KMS-11 (cell line): Measurements from ENCODE around the gene GGTLC1.
"Not testable (repeated sequence)": the region's sequence is repeated elsewhere in the genome, so short reads cannot be mapped to it uniquely, and the experiment has no call there.

Source experiments
- H2AFZ ChIP-seq: fragments of 200-600 bp; sonication (generic); 2 replicates; pipeline ENCODE4 v1.6.1; 2016; ENCODE audit warnings: antibody characterized with exemption, mixed run types, low read depth
- H3K27ac ChIP-seq: fragments of 200-600 bp; sonication (generic); 2 replicates; pipeline ENCODE4 v1.6.1; 2016; ENCODE audit warnings: mild to moderate bottlenecking, mixed run types
- H3K27me3 ChIP-seq: fragments of 200-600 bp; sonication (generic); 2 replicates; pipeline ENCODE4 v1.6.1; 2017; ENCODE audit warnings: mild to moderate bottlenecking, low read depth, mixed run types, moderate library complexity; ENCODE audit not compliant: insufficient read depth
- H3K36me3 ChIP-seq: fragments of 200-600 bp; sonication (generic); 2 replicates; pipeline ENCODE4 v1.6.1; 2017; ENCODE audit warnings: mild to moderate bottlenecking, mixed run types; ENCODE audit not compliant: insufficient read depth
- H3K4me1 ChIP-seq: fragments of 200-600 bp; sonication (generic); 2 replicates; pipeline ENCODE4 v1.6.1; 2016; ENCODE audit warnings: mild to moderate bottlenecking, low read depth, mixed run types; ENCODE audit not compliant: poor library complexity, severe bottlenecking
- H3K4me2 ChIP-seq: fragments of 200-600 bp; sonication (generic); 2 replicates; pipeline ENCODE4 v1.7.0; 2016; ENCODE audit warnings: mild to moderate bottlenecking, mixed run types
- H3K4me3 ChIP-seq: fragments of 200-600 bp; sonication (generic); IDR thresholded peaks from 2 replicates; pipeline ENCODE4 v1.6.1; 2017; ENCODE audit warnings: low read depth, low read length, mixed read lengths; ENCODE audit not compliant: insufficient read depth
- H3K79me2 ChIP-seq: fragments of 200-600 bp; sonication (generic); 2 replicates; pipeline ENCODE4 v1.6.1; 2016; ENCODE audit warnings: low read depth, mixed run types; ENCODE audit not compliant: insufficient read depth
- H3K9ac ChIP-seq: fragments of 200-600 bp; sonication (generic); 2 replicates; pipeline ENCODE4 v1.6.1; 2016; ENCODE audit warnings: mild to moderate bottlenecking, mixed run types
- H4K20me1 ChIP-seq: fragments of 200-600 bp; sonication (generic); 2 replicates; pipeline ENCODE4 v1.6.1; 2016; ENCODE audit warnings: mild to moderate bottlenecking, mixed run types; ENCODE audit not compliant: insufficient read depth

GGTLC1 gene

GRCh38 chr20:23990296-23990695 lies 1.7 kb upstream of the GGTLC1 start:
- not testable (repeated sequence) for H3K79me2 ChIP-seq, H3K27me3 ChIP-seq

DNA sequence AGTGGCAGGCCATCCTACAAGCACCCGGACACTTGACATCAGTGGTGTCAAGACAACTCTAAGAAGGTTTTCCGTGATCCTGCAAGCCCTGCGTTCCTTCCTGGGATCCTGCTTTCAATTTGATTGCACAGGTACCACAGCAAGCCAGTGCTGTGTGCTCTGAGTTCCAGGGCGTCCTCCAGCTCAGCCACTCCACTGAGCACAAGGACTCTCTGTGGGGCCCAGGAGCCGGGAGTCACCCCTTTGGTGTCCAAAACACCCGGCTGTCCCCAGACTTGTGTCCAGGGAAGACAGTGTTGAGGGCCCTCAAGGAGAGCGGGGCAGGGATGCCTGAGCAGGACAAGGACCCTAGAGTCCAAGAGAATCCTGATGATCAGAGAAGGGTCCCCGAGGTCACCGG lies 387 bp upstream of the GGTLC1 start:
- not testable (repeated sequence) for H2AFZ ChIP-seq, H3K27me3 ChIP-seq, H3K4me1 ChIP-seq, H3K79me2 ChIP-seq, H4K20me1 ChIP-seq, H3K4me2 ChIP-seq, H3K4me3 ChIP-seq, H3K27ac ChIP-seq, H3K36me3 ChIP-seq, H3K9ac ChIP-seq

More at GRCh38 chr20:23990296-23990695, 1.7 kb upstream of the GGTLC1 start:
- H2AFZ ChIP-seq, H3K9ac ChIP-seq, H3K4me2 ChIP-seq, H4K20me1 ChIP-seq, H3K36me3 ChIP-seq, H3K27ac ChIP-seq, H3K4me3 ChIP-seq, H3K4me1 ChIP-seq: not testable (repeated sequence)

GRCh38 chr20:23986716-23987115 lies 1.9 kb downstream of the GGTLC1 start:
- not testable (repeated sequence) for H3K4me2 ChIP-seq, H3K4me3 ChIP-seq, H3K9ac ChIP-seq, H3K27ac ChIP-seq, H3K36me3 ChIP-seq, H3K4me1 ChIP-seq, H3K79me2 ChIP-seq, H3K27me3 ChIP-seq, H2AFZ ChIP-seq, H4K20me1 ChIP-seq

GRCh38 chr20:23986310-23986709 lies 2.3 kb downstream of the GGTLC1 start:
- H3K4me2 ChIP-seq, H3K9ac ChIP-seq, H3K4me1 ChIP-seq, H4K20me1 ChIP-seq, H3K27me3 ChIP-seq, H3K79me2 ChIP-seq, H2AFZ ChIP-seq, H3K4me3 ChIP-seq, H3K36me3 ChIP-seq, H3K27ac ChIP-seq: not testable (repeated sequence)

GRCh38 chr20:23985790-23986225 lies 2.8 kb downstream of the GGTLC1 start:
- H3K4me3 ChIP-seq, H3K4me1 ChIP-seq, H3K27me3 ChIP-seq, H3K79me2 ChIP-seq, H3K4me2 ChIP-seq, H3K36me3 ChIP-seq, H3K9ac ChIP-seq, H3K27ac ChIP-seq, H4K20me1 ChIP-seq, H2AFZ ChIP-seq: not testable (repeated sequence)

GRCh38 chr20:23985066-23985789 lies 3.4 kb downstream of the GGTLC1 start:
- H3K4me2 ChIP-seq, H3K9ac ChIP-seq, H3K4me1 ChIP-seq, H3K36me3 ChIP-seq, H3K27me3 ChIP-seq, H2AFZ ChIP-seq, H3K27ac ChIP-seq, H4K20me1 ChIP-seq, H3K79me2 ChIP-seq, H3K4me3 ChIP-seq: not testable (repeated sequence)

DNA sequence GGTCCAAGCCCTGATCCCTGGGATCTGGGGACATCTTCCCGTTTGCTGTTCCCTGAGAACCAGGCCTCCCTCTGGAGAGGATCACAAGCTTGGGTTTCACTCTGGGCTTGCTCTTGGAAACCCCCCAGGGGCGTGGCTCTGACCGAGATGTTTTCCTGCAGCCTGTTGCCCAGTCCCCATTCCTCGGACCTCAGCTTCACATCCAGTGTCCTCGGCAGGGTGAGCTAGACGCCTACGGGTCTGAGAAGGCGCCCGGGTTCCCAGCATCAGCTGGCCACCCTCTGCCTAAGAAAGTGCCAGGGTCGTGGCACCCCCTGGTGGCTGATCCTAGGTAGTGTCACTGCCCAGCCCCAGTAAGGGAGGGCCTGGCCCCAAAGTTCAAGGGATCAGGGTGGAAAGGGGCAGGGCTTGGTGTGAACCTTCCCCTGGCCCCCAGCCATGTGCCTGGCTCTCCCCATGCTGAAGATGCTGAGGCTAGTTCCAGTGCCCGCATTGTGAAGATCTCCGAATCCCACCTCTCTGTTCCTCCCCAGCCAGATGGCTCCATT lies 4.0 kb downstream of the GGTLC1 start:
- H3K9ac ChIP-seq, H3K36me3 ChIP-seq, H3K79me2 ChIP-seq, H2AFZ ChIP-seq, H3K27me3 ChIP-seq, H3K4me3 ChIP-seq, H3K4me2 ChIP-seq, H3K4me1 ChIP-seq, H3K27ac ChIP-seq, H4K20me1 ChIP-seq: not testable (repeated sequence)

DNA sequence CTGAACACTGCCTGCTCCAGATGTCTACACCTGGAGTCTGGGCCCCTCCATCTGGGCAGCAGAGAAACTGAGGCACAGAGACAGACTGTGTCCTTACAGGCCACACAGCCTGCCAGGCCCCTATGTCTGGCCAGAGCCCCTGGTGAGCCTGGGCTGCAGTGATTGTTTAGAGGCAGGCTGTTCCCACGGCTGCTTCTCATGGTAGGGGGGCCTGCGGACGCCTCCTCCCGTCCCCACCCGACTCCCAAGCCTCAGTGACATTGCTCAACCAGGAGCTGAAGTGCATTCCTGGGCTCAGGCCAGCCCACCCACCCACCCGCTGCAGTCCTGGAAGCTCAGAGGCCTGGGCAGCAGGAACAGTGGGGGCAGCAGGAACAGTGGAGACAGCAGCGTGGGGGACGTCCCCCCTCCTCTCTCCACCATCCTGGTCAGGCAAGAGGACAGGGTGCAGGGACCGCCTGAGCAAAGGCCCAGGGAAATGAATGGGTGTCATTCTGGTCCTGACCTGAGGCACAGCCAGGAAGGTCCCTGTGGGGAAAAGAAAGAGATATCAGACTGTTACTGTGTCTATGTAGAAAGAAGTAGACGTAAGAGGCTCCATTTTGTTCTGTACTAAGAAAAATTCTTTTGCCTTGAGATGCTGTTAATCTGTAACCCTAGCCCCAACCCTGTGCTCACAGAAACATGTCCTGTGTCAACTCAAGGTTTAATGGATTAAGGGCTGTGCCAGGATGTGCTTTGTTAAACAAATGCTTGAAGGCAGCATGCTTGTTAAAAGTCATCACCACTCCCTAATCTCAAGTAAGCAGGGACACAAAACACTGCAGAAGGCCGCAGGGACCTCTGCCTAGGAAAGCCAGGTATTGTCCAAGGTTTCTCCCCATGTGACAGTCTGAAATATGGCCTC lies 6.2 kb downstream of the GGTLC1 start:
- H3K36me3 ChIP-seq, H3K27ac ChIP-seq, H2AFZ ChIP-seq, H4K20me1 ChIP-seq, H3K4me3 ChIP-seq, H3K4me1 ChIP-seq, H3K4me2 ChIP-seq, H3K79me2 ChIP-seq, H3K9ac ChIP-seq, H3K27me3 ChIP-seq: not testable (repeated sequence)

DNA sequence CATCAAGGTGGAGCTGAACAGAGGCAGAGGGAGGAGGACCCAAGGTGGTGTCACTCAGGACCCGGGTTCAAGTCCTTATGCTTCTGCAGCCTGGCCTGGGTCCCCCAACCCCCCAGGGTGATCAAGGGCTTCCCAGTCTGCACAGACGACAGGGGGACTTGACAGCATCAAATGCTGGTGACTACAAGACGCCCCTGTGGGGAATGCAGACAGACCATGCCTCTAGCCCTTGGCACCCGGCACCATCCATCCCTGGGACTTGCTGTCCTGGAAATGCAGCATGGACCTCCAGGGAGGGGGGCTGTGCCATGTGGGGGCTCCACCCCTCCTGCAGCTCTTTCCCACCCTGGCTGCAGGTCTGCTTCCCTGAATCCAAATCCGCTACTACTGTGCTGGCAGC lies 7.1 kb downstream of the GGTLC1 start:
- not testable (repeated sequence) for H3K36me3 ChIP-seq, H3K4me2 ChIP-seq, H4K20me1 ChIP-seq

DNA sequence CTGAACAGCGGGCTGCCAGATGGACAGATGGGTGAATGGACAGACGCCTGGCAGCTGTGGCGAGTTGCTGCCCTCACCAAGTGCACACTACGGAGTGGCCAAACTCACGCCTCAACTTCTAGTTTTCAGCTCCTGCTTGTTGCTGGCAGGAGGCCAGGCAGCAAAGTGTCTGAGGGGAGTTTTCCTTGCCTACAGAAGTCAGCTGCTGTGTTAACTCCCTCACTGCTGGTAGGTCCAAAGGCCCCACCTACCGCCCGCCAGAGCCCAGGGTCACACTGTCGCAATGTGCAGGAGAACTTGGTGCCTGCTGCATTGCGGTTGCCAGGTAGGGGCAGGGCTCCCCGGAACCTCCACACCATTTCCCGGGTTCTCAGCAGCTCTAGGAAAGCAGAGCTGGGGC lies 7.6 kb downstream of the GGTLC1 start:
- not testable (repeated sequence) for H3K36me3 ChIP-seq, H3K79me2 ChIP-seq, H4K20me1 ChIP-seq, H3K27me3 ChIP-seq, H3K4me1 ChIP-seq, H2AFZ ChIP-seq, H3K4me2 ChIP-seq, H3K4me3 ChIP-seq, H3K9ac ChIP-seq, H3K27ac ChIP-seq

More for the DNA sequence above, 7.1 kb downstream of the GGTLC1 start:
- not testable (repeated sequence) for H3K27ac ChIP-seq, H3K27me3 ChIP-seq, H3K4me1 ChIP-seq, H3K9ac ChIP-seq, H3K4me3 ChIP-seq, H2AFZ ChIP-seq, H3K79me2 ChIP-seq
